ENCODE measurements around the gene CANX. TPM values are rescaled to one million over a fixed set of nuclear protein-coding genes. Genes with fewer than 3 reads are reported as not detected.

Gene CANX
- total and polyA plus RNA-seq, 2 of the 13 experiments (the other 11 are each of a cell fraction or from before 2014, with no cell fraction given) = 477 to 680 TPM

DNA sequence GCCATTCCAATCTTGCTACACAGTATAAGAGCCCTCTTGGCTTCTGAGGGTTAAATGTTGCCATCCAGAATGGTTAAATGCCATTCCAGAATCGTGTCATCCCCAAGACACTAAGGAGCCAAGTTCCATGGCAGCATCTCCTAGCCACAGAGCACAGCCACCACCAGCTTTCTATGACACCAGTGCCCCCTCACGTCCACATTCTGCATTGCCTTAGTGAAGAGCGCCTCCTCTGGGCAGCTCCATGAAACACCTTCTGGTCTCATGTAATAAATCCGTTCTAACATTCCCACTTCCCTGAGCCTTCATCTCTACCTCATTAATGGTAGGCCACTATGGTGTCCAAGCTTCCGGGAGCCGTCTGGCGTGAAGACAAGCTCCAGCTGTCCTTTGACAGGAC, 30.4 kb upstream of the CANX start (continued):
- TF ChIP-seq, protein P1, sequence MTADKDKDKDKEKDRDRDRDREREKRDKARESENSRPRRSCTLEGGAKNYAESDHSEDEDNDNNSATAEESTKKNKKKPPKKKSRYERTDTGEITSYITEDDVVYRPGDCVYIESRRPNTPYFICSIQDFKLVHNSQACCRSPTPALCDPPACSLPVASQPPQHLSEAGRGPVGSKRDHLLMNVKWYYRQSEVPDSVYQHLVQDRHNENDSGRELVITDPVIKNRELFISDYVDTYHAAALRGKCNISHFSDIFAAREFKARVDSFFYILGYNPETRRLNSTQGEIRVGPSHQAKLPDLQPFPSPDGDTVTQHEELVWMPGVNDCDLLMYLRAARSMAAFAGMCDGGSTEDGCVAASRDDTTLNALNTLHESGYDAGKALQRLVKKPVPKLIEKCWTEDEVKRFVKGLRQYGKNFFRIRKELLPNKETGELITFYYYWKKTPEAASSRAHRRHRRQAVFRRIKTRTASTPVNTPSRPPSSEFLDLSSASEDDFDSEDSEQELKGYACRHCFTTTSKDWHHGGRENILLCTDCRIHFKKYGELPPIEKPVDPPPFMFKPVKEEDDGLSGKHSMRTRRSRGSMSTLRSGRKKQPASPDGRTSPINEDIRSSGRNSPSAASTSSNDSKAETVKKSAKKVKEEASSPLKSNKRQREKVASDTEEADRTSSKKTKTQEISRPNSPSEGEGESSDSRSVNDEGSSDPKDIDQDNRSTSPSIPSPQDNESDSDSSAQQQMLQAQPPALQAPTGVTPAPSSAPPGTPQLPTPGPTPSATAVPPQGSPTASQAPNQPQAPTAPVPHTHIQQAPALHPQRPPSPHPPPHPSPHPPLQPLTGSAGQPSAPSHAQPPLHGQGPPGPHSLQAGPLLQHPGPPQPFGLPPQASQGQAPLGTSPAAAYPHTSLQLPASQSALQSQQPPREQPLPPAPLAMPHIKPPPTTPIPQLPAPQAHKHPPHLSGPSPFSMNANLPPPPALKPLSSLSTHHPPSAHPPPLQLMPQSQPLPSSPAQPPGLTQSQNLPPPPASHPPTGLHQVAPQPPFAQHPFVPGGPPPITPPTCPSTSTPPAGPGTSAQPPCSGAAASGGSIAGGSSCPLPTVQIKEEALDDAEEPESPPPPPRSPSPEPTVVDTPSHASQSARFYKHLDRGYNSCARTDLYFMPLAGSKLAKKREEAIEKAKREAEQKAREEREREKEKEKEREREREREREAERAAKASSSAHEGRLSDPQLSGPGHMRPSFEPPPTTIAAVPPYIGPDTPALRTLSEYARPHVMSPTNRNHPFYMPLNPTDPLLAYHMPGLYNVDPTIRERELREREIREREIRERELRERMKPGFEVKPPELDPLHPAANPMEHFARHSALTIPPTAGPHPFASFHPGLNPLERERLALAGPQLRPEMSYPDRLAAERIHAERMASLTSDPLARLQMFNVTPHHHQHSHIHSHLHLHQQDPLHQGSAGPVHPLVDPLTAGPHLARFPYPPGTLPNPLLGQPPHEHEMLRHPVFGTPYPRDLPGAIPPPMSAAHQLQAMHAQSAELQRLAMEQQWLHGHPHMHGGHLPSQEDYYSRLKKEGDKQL (CRISPR knock-in tag; IDR thresholded peaks at IDR 0.05; ENCODE audit: low read depth) = no peak
- TF ChIP-seq, protein P2, sequence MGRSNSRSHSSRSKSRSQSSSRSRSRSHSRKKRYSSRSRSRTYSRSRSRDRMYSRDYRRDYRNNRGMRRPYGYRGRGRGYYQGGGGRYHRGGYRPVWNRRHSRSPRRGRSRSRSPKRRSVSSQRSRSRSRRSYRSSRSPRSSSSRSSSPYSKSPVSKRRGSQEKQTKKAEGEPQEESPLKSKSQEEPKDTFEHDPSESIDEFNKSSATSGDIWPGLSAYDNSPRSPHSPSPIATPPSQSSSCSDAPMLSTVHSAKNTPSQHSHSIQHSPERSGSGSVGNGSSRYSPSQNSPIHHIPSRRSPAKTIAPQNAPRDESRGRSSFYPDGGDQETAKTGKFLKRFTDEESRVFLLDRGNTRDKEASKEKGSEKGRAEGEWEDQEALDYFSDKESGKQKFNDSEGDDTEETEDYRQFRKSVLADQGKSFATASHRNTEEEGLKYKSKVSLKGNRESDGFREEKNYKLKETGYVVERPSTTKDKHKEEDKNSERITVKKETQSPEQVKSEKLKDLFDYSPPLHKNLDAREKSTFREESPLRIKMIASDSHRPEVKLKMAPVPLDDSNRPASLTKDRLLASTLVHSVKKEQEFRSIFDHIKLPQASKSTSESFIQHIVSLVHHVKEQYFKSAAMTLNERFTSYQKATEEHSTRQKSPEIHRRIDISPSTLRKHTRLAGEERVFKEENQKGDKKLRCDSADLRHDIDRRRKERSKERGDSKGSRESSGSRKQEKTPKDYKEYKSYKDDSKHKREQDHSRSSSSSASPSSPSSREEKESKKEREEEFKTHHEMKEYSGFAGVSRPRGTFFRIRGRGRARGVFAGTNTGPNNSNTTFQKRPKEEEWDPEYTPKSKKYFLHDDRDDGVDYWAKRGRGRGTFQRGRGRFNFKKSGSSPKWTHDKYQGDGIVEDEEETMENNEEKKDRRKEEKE (IDR thresholded peaks at IDR 0.05) = no peak
- TF ChIP-seq ZNF670 (CRISPR knock-in tag; IDR thresholded peaks at IDR 0.05; ENCODE audit: borderline replicate concordance) = no peak
- TF ChIP-seq SMC3 (IDR thresholded peaks at IDR 0.05; ENCODE audit: low read length) = peak; percentile 94

All from HepG2 (cell line).